HL-60 (cell line): ENCODE measurements around the gene PLAAT3.

ENCODE experiments used
- DNase-seq, 2 experiments: peaks; one replicate each; pipeline ENCODE4 v3.0.0-alpha.2; 2010 to 2020; ENCODE audit warnings: low read depth in 1 of 2, low spot score in 1 of 2
- H3K27ac ChIP-seq: fragments of 250-450 bp; sonication (Bioruptor Pico); replicated peaks from 2 replicates; pipeline ENCODE4 v1.5.1; 2020; ENCODE audit warnings: mild to moderate bottlenecking, moderate library complexity
- H3K27me3 ChIP-seq: fragments of 250-450 bp; sonication (Bioruptor Pico); 2 replicates; pipeline ENCODE4 v1.5.1; 2021; ENCODE audit warnings: mild to moderate bottlenecking, moderate library complexity; ENCODE audit not compliant: insufficient read depth, poor library complexity, severe bottlenecking
- H3K4me3 ChIP-seq: replicated peaks from 2 replicates; pipeline ENCODE4 v1.5.1; 2011; ENCODE audit warnings: mild to moderate bottlenecking, control low read depth, low read length; ENCODE audit not compliant: insufficient read depth
- CTCF ChIP-seq: IDR thresholded peaks from one replicate; pipeline ENCODE4 v1.5.1; 2011; ENCODE audit warnings: low read length, control low read depth, inconsistent platforms; ENCODE audit not compliant: insufficient read depth
- GABPA ChIP-seq: IDR thresholded peaks from 2 replicates; pipeline ENCODE4 v1.6.1; 2012; ENCODE audit warnings: low read depth
- POLR2AphosphoS5 ChIP-seq: IDR thresholded peaks from 2 replicates; pipeline ENCODE4 v1.6.1; 2012; ENCODE audit warnings: low read depth
- REST ChIP-seq: IDR thresholded peaks from 2 replicates; pipeline ENCODE4 v1.6.1; 2012; ENCODE audit warnings: low read depth; ENCODE audit not compliant: insufficient replicate concordance
- SPI1 ChIP-seq: IDR thresholded peaks from 2 replicates; pipeline ENCODE4 v1.6.1; 2012; ENCODE audit warnings: low read depth, mild to moderate bottlenecking, borderline replicate concordance
- long read RNA-seq: library from polyadenylated mRNA; unstranded; transcript quantifications from one replicate; pipeline ENCODE4 v2.0.0, GENCODE V29; 2020

Gene PLAAT3
- long read RNA-seq = 0 reads

GRCh38 chr11:63614136-63614671, at the start of gene PLAAT3:
Gene PLAAT3 (minus strand): TSS chr11:63614433. CDS start chr11:63614014, 419 bp downstream.
- peak within 1 kb of the TSS; percentile 44 for H3K4me3 ChIP-seq
- TF ChIP-seq REST (no peak), SPI1 (no peak), POLR2AphosphoS5 (no peak), CTCF (no peak), GABPA (no peak)
- no peak for DNase-seq
- no peak within 1 kb of the TSS for H3K27ac ChIP-seq
- H3K27me3 ChIP-seq = peaks cover 20% of the 10 kb centered on the region

GRCh38 chr11:63663809-63664208, 49.6 kb upstream of the PLAAT3 start:
- TF ChIP-seq CTCF (no peak), GABPA (no peak), SPI1 (no peak), POLR2AphosphoS5 (no peak), REST (no peak)
- H3K27me3 ChIP-seq = no peaks in the 10 kb centered on the region
- H3K4me3 ChIP-seq = no peak overlapping the region
- no peak overlapping the region for H3K27ac ChIP-seq
- no peak for DNase-seq

GRCh38 chr11:63660972-63661371, 46.7 kb upstream of the PLAAT3 start:
- no peak overlapping the region for H3K4me3 ChIP-seq
- no peaks in the 10 kb centered on the region for H3K27me3 ChIP-seq
- no peak for DNase-seq
- TF ChIP-seq CTCF = no peak
- TF ChIP-seq REST = no peak
- no peak for TF ChIP-seq GABPA
- no peak for TF ChIP-seq SPI1
- TF ChIP-seq POLR2AphosphoS5 = no peak
- no peak overlapping the region for H3K27ac ChIP-seq
